Stimulated activated effector memory CD8-positive, alpha-beta T cell treated with anti-CD3 and anti-CD28 coated beads, Interleukin-12 subunit alpha, Interleukin-12 subunit beta, amount 100 ng/mL, for 72 hours (primary cell): ENCODE measurements around the gene NLGN1.

Experiments
- ATAC-seq: fragments of 150-1000 bp; cut with Tn5 transposase; 2 replicates; pipeline ENCODE4 v1.10.0; 2021
- DNase-seq, 2 donors: peaks; one replicate each; pipeline ENCODE4 v3.0.0; 2021 to 2022; ENCODE audit warnings: low spot score in 2 of 2
- H3K27ac Mint-ChIP-seq: one replicate; pipeline ENCODE4 v1.8.0; 2022; ENCODE audit warnings: mild to moderate bottlenecking, mixed read lengths
- H3K36me3 Mint-ChIP-seq: one replicate; pipeline ENCODE4 v1.8.0; 2022; ENCODE audit warnings: mild to moderate bottlenecking, mixed read lengths
- H3K4me1 Mint-ChIP-seq: one replicate; pipeline ENCODE4 v1.8.0; 2022; ENCODE audit warnings: mixed read lengths
- H3K4me3 Mint-ChIP-seq: one replicate; pipeline ENCODE4 v1.8.0; 2022; ENCODE audit warnings: mild to moderate bottlenecking, mixed read lengths
- H3K9me3 Mint-ChIP-seq: one replicate; pipeline ENCODE4 v1.8.0; 2022; ENCODE audit warnings: mixed read lengths

The NLGN1 gene

DNA sequence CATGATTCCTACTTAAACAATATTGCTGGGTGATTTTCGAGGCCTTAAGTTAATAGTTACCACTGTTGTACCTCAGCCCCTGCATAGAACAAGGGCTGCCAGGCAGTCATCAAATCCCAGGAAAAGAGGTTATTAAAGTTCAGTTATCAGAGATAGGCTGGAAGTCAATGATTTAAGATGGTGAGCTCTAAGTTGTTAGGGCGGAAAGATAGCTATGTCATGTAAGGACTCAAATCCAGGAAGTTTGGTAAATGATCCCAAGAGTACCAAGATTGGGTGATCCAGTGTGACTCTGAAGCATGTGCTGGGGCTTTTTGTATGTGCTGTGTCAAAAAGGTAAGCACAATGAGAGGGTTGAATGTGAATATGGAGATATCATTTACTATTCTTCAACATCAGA is 287.9 kb downstream of the NLGN1 start:
- Mint-ChIP-seq H3K36me3 (no peaks in the 10 kb centered on the region), H3K9me3 (peaks cover 6% of the 10 kb centered on the region), H3K4me1 (no peaks in the 10 kb centered on the region), H3K27ac (no peak overlapping the region), H3K4me3 (no peak overlapping the region)
- no peak for ATAC-seq
- DNase-seq = no peak

DNA sequence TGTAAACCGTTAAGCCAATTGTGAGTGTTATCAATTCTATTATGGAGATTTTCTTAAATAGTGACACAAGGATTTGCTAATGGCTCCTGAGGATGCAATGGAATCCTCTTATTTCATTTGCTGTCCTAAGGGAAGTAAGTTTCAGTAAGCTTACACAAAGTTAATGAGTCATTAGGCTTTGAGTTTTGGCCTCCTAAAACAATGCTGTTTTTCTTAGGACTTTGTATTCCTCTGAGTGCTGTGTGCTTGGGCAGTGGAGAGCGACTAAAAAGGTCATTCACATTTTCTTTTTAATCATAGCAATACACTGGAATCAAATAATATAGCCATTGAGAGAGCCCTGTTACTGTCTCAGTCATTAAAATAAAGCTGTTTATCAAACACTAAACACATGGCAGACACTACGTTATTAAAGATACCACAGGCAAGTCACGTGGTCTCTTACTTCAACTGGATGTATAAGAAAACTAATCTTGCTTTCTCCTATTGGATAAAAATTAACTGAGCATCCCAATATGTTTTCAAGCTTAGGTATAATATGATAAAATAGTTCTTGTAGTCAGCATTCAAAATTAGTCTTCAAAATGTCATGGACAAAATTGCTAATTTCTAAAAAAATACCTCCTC is 290.8 kb downstream of the NLGN1 start:
- H3K36me3 Mint-ChIP-seq = no peaks in the 10 kb centered on the region
- no peaks in the 10 kb centered on the region for H3K4me1 Mint-ChIP-seq
- H3K4me3 Mint-ChIP-seq = no peak overlapping the region
- no peak for ATAC-seq
- H3K9me3 Mint-ChIP-seq = peaks cover 7% of the 10 kb centered on the region
- DNase-seq = no peak
- no peak overlapping the region for H3K27ac Mint-ChIP-seq

DNA sequence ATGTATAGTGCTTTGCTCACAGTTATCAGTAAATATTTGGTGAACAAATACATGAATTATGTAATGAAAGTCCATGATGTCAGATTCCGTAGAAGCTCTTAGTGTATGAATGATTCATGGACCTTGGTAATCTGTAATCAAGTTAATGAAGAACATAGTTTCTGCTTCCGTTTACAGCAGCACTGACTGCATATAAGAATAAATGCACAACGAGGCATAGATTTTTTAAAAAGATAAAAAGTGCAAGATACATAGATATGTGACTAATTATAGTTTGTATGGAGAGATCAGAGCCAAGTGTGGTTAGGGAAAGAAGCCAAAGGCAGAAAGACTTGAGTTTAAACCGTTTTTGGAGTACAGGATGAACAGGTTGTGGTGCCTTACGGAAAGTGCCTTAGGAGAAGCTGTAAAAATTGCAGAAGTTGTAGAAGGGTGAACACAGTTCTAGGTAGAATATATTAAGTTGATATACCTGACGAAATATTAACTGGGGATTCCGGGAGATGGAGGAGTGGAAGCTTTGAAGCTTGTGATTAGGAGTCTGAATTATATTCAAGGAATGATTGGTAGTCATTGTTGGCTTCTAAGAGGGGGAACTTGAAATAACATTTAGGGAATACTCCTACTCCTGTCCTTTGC is 293.1 kb downstream of the NLGN1 start:
- Mint-ChIP-seq H3K4me3 (no peak overlapping the region), H3K4me1 (no peaks in the 10 kb centered on the region), H3K9me3 (peaks cover 10% of the 10 kb centered on the region), H3K27ac (no peak overlapping the region), H3K36me3 (no peaks in the 10 kb centered on the region)
- ATAC-seq (no peak), DNase-seq (no peak)

DNA sequence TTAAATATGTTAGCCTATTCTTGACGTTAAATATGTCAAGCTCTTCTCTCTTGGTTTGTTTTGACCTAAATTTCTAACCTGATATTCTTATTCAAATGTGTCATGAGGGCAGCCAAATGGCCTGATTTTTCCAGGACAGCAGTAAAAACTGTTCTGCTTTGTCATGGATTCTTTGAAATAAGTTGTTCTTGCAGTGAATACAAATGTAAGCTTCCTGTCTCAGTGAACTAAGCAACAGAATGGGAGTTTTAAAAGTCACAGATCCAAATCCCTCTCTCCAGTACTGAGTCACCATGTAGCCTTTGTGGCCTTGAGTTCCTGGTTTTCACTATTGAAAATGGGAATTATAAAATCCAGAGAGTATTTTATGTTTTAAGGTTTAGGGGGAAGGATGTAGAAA is 301.8 kb downstream of the NLGN1 start:
- Mint-ChIP-seq H3K4me1 (no peaks in the 10 kb centered on the region), H3K9me3 (peaks cover 8% of the 10 kb centered on the region), H3K36me3 (no peaks in the 10 kb centered on the region), H3K27ac (no peak overlapping the region), H3K4me3 (no peak overlapping the region)
- DNase-seq (no peak), ATAC-seq (no peak)

DNA sequence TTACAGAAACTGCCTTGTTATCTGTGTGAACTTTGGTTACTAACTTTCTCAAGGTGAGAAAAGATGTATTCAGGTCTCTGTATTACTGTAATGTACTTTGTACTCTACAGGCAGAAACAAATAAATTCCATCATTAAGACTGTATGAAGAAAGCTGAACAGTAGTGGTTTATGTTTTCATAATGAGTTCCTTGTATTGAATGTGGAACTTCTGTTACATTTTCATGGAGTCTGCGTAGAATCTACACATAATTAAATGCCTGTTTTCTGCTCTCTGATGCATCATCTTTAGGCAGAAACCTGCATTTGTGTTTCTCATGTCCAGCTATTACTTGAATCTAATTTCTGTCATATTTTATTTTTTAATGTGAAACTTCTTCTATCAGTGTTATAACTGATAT is 302.8 kb downstream of the NLGN1 start:
- ATAC-seq = no peak
- H3K9me3 Mint-ChIP-seq = peaks cover 8% of the 10 kb centered on the region
- DNase-seq = no peak
- H3K4me1 Mint-ChIP-seq = no peaks in the 10 kb centered on the region
- no peak overlapping the region for H3K4me3 Mint-ChIP-seq
- no peaks in the 10 kb centered on the region for H3K36me3 Mint-ChIP-seq
- no peak overlapping the region for H3K27ac Mint-ChIP-seq

DNA sequence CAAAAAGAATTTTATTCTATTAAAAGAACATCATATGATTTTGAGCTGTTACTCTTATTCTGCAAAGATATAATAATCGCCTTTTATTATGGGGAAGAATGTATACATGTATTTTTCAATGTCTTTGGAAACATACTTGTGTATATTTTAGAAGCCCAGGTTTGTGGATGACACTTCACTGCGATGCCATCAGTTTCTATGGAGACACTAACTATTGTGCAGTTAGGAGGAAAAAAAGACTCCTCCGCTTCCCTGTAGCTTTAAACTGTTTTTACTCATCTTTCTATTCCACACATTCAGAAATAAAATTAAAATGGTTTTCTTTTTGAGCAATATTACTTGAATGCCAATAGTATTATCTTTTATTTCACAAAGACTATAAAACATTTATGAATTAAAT is 305.0 kb downstream of the NLGN1 start:
- no peak overlapping the region for H3K4me3 Mint-ChIP-seq
- DNase-seq (no peak), ATAC-seq (no peak)
- H3K27ac Mint-ChIP-seq = no peak overlapping the region
- H3K36me3 Mint-ChIP-seq = no peaks in the 10 kb centered on the region
- H3K4me1 Mint-ChIP-seq = no peaks in the 10 kb centered on the region
- H3K9me3 Mint-ChIP-seq = peaks cover 5% of the 10 kb centered on the region

DNA sequence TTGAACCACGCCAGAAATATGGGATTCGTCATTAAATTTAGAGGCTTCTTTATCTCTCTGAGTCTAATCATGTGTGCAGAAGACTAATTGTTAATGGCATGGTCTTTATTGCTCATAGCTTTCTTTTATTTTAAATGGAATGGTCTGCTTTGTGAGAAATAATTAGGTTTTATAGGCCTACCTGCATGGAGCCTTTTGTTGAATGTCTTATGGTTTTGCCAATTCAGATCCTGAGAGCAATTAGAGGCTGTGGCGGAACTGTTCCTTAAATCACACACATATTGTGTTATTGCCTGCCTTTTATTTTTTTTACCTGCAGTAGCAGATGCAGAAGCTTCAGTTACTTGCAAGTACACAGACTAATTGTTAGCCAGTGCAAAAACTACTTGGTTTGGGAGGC is 306.2 kb downstream of the NLGN1 start:
- ATAC-seq (no peak), DNase-seq (no peak)
- Mint-ChIP-seq H3K9me3 (peaks cover 5% of the 10 kb centered on the region), H3K4me3 (no peak overlapping the region), H3K4me1 (no peaks in the 10 kb centered on the region), H3K36me3 (no peaks in the 10 kb centered on the region), H3K27ac (no peak overlapping the region)

DNA sequence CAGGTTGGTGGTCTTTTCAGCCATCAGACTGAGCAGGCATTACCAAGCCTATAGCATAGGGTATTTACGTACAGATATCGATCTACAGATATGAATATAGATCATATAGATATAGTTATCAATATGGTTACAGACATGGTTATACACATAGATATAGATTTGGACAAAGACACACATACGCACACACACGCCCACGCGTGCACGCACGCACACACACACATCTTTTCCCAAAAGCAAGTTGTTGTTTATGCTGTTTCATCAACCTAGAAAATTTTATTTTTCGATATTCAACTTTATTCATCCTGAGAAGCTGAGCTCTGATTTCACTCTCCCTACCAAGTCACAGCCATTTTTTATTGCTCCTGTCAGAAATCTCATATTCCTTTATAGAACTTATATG is 309.1 kb downstream of the NLGN1 start:
- no peak for ATAC-seq
- no peaks in the 10 kb centered on the region for H3K4me1 Mint-ChIP-seq

DNA sequence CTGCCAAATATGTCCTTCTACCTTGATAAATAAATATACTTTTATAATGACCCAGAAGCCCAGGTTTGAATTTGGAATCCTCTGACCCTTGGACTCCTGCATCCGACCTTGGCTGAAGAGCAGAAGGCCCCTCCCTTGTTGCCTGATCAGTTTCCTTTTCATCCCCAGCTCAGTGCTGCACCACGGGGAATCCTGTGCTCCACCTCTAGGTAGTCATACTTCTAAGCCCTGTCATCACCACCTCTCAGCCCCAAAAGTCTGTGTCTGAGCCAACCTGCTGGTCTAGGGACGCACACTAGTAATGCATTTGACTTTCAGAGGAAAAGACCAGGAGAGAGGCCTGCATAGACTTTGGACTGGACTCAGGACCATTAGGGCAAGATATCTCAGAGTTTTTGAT is 310.6 kb downstream of the NLGN1 start:
- DNase-seq (no peak), ATAC-seq (no peak)
- H3K36me3 Mint-ChIP-seq = no peaks in the 10 kb centered on the region
- no peak overlapping the region for H3K4me3 Mint-ChIP-seq
- no peak overlapping the region for H3K27ac Mint-ChIP-seq
- H3K4me1 Mint-ChIP-seq = no peaks in the 10 kb centered on the region
- peaks cover 4% of the 10 kb centered on the region for H3K9me3 Mint-ChIP-seq

More for the DNA sequence above, 309.1 kb downstream of the NLGN1 start:
- no peaks in the 10 kb centered on the region for H3K9me3 Mint-ChIP-seq
- H3K36me3 Mint-ChIP-seq = no peaks in the 10 kb centered on the region
- no peak for DNase-seq
- H3K27ac Mint-ChIP-seq = no peak overlapping the region
- no peak overlapping the region for H3K4me3 Mint-ChIP-seq

DNA sequence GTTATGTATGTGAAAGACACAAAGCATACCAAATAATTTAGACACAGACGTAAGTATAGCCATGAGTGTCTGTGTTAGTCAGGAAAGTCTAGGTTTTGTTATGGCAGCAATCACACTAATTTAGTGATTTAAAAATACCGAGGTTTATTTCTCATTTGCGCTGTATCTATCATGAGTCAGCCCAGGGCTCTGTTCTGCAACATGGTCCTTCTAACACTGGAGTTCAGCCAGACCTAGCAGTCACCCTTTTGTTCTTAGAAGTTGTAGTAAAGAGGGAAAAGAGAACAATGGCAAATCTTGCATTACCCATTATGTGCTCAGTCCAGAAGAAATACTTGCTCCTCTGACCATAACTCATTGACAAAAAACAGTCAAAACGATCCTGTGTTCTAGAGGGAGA is 311.5 kb downstream of the NLGN1 start:
- Mint-ChIP-seq H3K36me3 (no peaks in the 10 kb centered on the region), H3K9me3 (peaks cover 4% of the 10 kb centered on the region), H3K4me1 (no peaks in the 10 kb centered on the region), H3K27ac (no peak overlapping the region), H3K4me3 (no peak overlapping the region)
- ATAC-seq (no peak), DNase-seq (no peak)

DNA sequence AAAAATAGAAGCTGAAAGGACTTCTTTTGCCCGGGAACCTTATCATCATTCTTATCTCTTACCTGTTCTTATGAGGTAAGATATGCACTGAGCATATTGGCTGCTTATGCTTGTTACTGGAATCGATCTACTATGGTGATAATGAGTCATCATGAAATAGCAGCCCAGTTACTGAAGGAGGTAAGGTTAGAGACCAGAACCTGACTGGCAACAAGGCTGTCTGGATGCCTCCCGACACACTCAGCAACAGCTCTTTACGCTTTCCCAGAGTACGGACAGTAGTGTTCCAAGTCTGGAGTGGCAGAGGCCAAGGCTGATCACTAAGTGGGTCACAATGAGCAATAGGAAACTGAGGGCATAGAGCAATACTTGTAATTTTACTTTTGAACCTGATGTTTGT is 314.1 kb downstream of the NLGN1 start:
- DNase-seq = no peak
- no peak for ATAC-seq
- Mint-ChIP-seq H3K27ac (no peak overlapping the region), H3K4me1 (no peaks in the 10 kb centered on the region), H3K4me3 (no peak overlapping the region), H3K36me3 (no peaks in the 10 kb centered on the region), H3K9me3 (peaks cover 8% of the 10 kb centered on the region)

DNA sequence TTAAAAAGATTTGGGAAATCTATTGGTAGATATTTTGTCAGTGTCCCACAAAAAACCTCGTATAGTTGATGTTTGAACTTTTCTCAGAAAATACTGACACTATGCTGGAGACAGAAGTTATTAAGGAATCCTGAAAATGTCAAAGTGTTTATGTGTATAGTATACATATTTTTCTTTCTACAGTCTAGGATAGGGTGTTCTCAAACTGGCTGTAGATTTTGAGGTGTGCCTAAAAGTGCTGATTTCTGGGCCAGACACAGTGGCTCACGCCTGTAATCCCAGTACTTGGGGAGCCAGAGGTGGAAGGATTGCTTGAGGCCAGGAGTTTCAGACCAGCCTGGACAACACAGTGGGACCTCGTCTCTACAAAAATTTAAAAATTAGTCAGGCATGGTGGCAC is 322.0 kb downstream of the NLGN1 start:
- no peaks in the 10 kb centered on the region for H3K36me3 Mint-ChIP-seq
- no peak overlapping the region for H3K4me3 Mint-ChIP-seq
- DNase-seq (no peak), ATAC-seq (no peak)
- H3K9me3 Mint-ChIP-seq = peaks cover 17% of the 10 kb centered on the region
- no peaks in the 10 kb centered on the region for H3K4me1 Mint-ChIP-seq
- H3K27ac Mint-ChIP-seq = no peak overlapping the region

DNA sequence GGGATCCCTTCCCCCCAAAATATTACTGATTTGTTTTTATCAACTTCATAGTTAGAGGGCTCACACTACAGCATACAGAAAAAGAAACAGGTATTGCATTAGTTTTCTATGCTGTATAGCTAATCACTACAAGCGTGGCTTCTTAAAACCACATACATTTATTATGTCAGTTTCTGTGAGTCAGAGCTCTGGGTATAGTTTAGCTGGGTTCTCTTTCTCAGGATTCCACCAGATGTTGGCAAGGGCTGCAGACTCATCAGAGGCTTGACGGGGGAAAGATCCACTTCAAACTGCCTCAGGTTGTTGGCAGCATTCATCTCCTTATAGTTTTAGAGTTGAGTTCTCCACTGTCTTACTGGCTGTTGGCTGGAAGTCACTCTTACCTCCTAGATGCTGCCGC is 328.0 kb downstream of the NLGN1 start:
- Mint-ChIP-seq H3K4me3 (no peak overlapping the region), H3K36me3 (no peaks in the 10 kb centered on the region), H3K4me1 (no peaks in the 10 kb centered on the region), H3K9me3 (peaks cover 12% of the 10 kb centered on the region), H3K27ac (no peak overlapping the region)
- ATAC-seq (no peak), DNase-seq (no peak)

DNA sequence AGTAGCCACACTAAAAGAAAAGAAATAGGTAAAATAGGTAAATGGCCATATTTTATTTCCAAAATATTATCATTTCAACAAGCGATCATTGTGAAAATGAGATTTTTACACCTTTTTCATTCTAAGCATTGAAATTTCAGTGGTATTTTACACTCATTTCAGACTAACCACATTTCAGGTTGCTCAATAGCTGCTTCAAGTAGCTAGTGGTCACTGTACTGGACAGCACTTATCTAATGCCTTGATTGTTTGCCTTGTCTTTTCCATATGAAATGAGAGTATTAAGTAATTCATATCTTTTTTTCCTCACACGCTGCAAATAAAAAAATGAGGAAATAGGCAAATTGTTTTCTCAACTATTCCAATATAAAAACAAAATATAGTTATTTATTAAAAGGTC is 332.8 kb downstream of the NLGN1 start:
- ATAC-seq = no peak

DNA sequence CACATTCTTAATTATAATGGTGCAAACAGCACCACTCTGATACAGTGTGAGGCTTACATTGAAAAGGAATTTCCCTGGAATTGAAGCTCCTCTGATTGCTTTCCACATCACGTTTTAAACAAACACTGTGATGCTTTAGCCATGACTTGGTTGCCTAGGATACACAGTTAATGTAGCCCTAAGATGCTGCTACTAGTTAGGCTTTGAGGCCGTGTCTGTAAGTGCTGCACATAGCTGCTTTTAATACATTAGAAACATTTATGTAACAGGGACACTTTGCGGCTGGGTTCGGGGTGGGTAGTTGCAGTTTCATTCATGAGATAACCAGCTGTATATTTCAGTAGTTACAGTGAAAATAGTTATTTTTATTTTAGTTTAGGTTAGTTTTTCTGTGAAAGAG is 334.7 kb downstream of the NLGN1 start:
- no peak for DNase-seq
- Mint-ChIP-seq H3K36me3 (no peaks in the 10 kb centered on the region), H3K4me1 (no peaks in the 10 kb centered on the region), H3K4me3 (no peak overlapping the region), H3K27ac (no peak overlapping the region), H3K9me3 (no peaks in the 10 kb centered on the region)
- no peak for ATAC-seq

More for the DNA sequence above, 332.8 kb downstream of the NLGN1 start:
- Mint-ChIP-seq H3K9me3 (peaks cover 4% of the 10 kb centered on the region), H3K4me1 (no peaks in the 10 kb centered on the region), H3K27ac (no peak overlapping the region), H3K36me3 (no peaks in the 10 kb centered on the region), H3K4me3 (no peak overlapping the region)
- no peak for DNase-seq

DNA sequence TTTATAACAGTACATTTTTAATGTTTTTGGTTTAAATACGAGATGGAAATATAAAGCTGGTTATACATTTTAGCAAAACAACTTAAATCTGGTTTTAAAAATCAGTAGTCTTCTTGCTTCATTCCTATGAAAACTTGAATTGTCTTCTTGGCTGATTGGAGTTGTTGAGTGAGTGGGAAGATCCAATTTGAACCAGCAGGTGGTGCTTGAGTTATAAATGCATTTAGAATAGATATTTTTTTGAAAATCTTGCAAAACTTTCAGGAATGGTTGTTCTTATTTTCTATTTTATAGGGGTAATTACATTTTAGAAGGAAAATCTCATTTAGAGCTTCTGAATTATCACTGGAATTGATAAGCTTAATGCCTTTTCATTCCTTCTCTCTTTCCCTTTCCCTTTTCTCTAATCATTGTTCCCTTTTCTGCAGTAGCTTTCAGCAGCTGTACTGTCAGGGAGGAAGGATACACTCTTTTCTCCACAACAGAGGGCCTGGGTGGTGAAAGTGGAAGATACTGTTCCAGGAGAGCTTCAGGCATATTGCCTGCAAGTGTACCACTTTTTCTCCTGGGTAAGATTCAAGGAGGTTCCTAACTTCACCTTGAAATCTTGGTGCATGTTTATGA is 335.6 kb downstream of the NLGN1 start:
- DNase-seq = no peak
- no peaks in the 10 kb centered on the region for H3K9me3 Mint-ChIP-seq
- no peak overlapping the region for H3K4me3 Mint-ChIP-seq
- ATAC-seq = no peak
- H3K36me3 Mint-ChIP-seq = no peaks in the 10 kb centered on the region
- no peaks in the 10 kb centered on the region for H3K4me1 Mint-ChIP-seq
- H3K27ac Mint-ChIP-seq = no peak overlapping the region
